Ectodermal cell (in vitro differentiated cells): ENCODE measurements around the gene SLC22A4.

Experiments used
- H3K27ac ChIP-seq: 2 replicates; pipeline ENCODE4 v1.7.0; 2013; ENCODE audit warnings: mild to moderate bottlenecking, low read depth, low read length; ENCODE audit not compliant: insufficient read depth, poor library complexity, severe bottlenecking
- H3K27me3 ChIP-seq: 2 replicates; pipeline ENCODE4 v1.7.0; 2013; ENCODE audit warnings: mild to moderate bottlenecking, low read length; ENCODE audit not compliant: insufficient read depth, control insufficient read depth, poor library complexity, severe bottlenecking
- H3K36me3 ChIP-seq: one replicate; pipeline ENCODE4 v1.7.0; 2013; ENCODE audit warnings: low read length; ENCODE audit not compliant: control insufficient read depth, insufficient read depth
- H3K4me1 ChIP-seq: one replicate; pipeline ENCODE4 v1.7.0; 2013; ENCODE audit warnings: low read length; ENCODE audit not compliant: control insufficient read depth, insufficient read depth
- H3K4me3 ChIP-seq: 2 replicates; pipeline ENCODE4 v1.7.0; 2013; ENCODE audit warnings: low read depth, low read length, control low read depth; ENCODE audit not compliant: insufficient read depth
- H3K9me3 ChIP-seq: 2 replicates; pipeline ENCODE4 v1.7.0; 2013; ENCODE audit warnings: mild to moderate bottlenecking, low read length, moderate library complexity; ENCODE audit not compliant: control insufficient read depth
- WGBS, 2 experiments: methylation state at CpG; one replicate each; pipeline ENCODE4 v1.1.7; 2013; ENCODE audit warnings: missing lambda C conversion rate in 2 of 2; 5-methylcytosine and 5-hydroxymethylcytosine counted together

The SLC22A4 gene

GRCh38 chr5:132388244-132389050 is 94.3 kb downstream of the SLC22A4 start:
- H3K9me3 ChIP-seq, result no peaks in the 10 kb centered on the region
- no peaks in the 10 kb centered on the region for H3K27me3 ChIP-seq
- H3K4me1 ChIP-seq, result no peaks in the 10 kb centered on the region
- WGBS, 2 experiments, result 86% methylated on average over 5 to 8 of the region's 8 CpGs
- H3K4me3 ChIP-seq, result no peak overlapping the region
- no peak overlapping the region for H3K27ac ChIP-seq
- H3K36me3 ChIP-seq, result no peaks in the 10 kb centered on the region

- WGBS, 2 experiments, result 94% methylated on average over 1 of the region's 1 CpG
- no peaks in the 10 kb centered on the region for H3K9me3 ChIP-seq
- H3K27me3 ChIP-seq, result no peaks in the 10 kb centered on the region
- no peak overlapping the region for H3K27ac ChIP-seq
- no peaks in the 10 kb centered on the region for H3K4me1 ChIP-seq
- no peaks in the 10 kb centered on the region for H3K36me3 ChIP-seq
- H3K4me3 ChIP-seq, result no peak overlapping the region
Observed at GRCh38 chr5:132389051-132389331, 94.8 kb downstream of the SLC22A4 start.

GRCh38 chr5:132389585-132390286 is 95.5 kb downstream of the SLC22A4 start:
- Histone ChIP-seq H3K9me3 (no peaks in the 10 kb centered on the region), H3K4me1 (no peaks in the 10 kb centered on the region), H3K27me3 (no peaks in the 10 kb centered on the region), H3K4me3 (no peak overlapping the region), H3K27ac (no peak overlapping the region), H3K36me3 (no peaks in the 10 kb centered on the region)
- WGBS, 2 experiments, result 92 to 96% methylated on average over 10 of the region's 10 CpGs

GRCh38 chr5:132391247-132391646 is 97.1 kb downstream of the SLC22A4 start:
- no peaks in the 10 kb centered on the region for H3K27me3 ChIP-seq
- no peaks in the 10 kb centered on the region for H3K4me1 ChIP-seq
- no peaks in the 10 kb centered on the region for H3K9me3 ChIP-seq
- no peaks in the 10 kb centered on the region for H3K36me3 ChIP-seq
- 84 to 87% methylated on average over 4 to 5 of the region's 5 CpGs for WGBS, 2 experiments
- no peak overlapping the region for H3K27ac ChIP-seq
- no peak overlapping the region for H3K4me3 ChIP-seq

- Histone ChIP-seq H3K27ac (no peak overlapping the region), H3K4me1 (no peaks in the 10 kb centered on the region), H3K4me3 (no peak overlapping the region), H3K27me3 (no peaks in the 10 kb centered on the region), H3K36me3 (no peaks in the 10 kb centered on the region), H3K9me3 (no peaks in the 10 kb centered on the region)
Observed at GRCh38 chr5:132391870-132392269, 97.7 kb downstream of the SLC22A4 start.

GRCh38 chr5:132392411-132392810 is 98.2 kb downstream of the SLC22A4 start:
- 91 to 96% methylated on average over 8 of the region's 8 CpGs for WGBS, 2 experiments
- Histone ChIP-seq H3K4me1 (no peaks in the 10 kb centered on the region), H3K36me3 (no peaks in the 10 kb centered on the region), H3K27me3 (no peaks in the 10 kb centered on the region), H3K27ac (no peak overlapping the region), H3K4me3 (no peak overlapping the region), H3K9me3 (no peaks in the 10 kb centered on the region)

- H3K27me3 ChIP-seq, result no peaks in the 10 kb centered on the region
- H3K4me1 ChIP-seq, result no peaks in the 10 kb centered on the region
- no peak overlapping the region for H3K27ac ChIP-seq
- WGBS, 2 experiments, result 90 to 94% methylated on average over 6 of the region's 6 CpGs
- no peaks in the 10 kb centered on the region for H3K36me3 ChIP-seq
- H3K9me3 ChIP-seq, result no peaks in the 10 kb centered on the region
- no peak overlapping the region for H3K4me3 ChIP-seq
Observed at GRCh38 chr5:132392978-132393825, 99.0 kb downstream of the SLC22A4 start.
